ENCODE results near the gene LCE2B.
"Not testable (repeated sequence)": the region's sequence is repeated elsewhere in the genome, so short reads cannot be mapped to it uniquely, and the experiment has no call there.

LCE2B gene

GRCh38 chr1:152666171-152666570, 19.8 kb upstream of the LCE2B start:
- H3K27me3 ChIP-seq (replicated peaks; ENCODE audit: control insufficient read depth, insufficient read depth, low read length, poor library complexity, severe bottlenecking); H3K27ac ChIP-seq (ENCODE audit: insufficient read depth, low read length, poor library complexity, severe bottlenecking); H3K36me3 ChIP-seq (ENCODE audit: control insufficient read depth, insufficient read depth, low read length); H3K4me1 ChIP-seq (ENCODE audit: control insufficient read depth, insufficient read depth, low read length, poor library complexity, severe bottlenecking); H3K9me3 ChIP-seq (ENCODE audit: control insufficient read depth, low read length); H3K4me3 ChIP-seq (ENCODE audit: insufficient read depth, low read depth, low read length, poor library complexity, severe bottlenecking); DNase-seq: not testable (repeated sequence)

GRCh38 chr1:152667648-152668047, 18.3 kb upstream of the LCE2B start:
- H3K4me1 ChIP-seq (ENCODE audit: control insufficient read depth, insufficient read depth, low read length, poor library complexity, severe bottlenecking), result no peaks in the 10 kb centered on the region
- no peak overlapping the region for H3K27ac ChIP-seq (ENCODE audit: insufficient read depth, low read length, poor library complexity, severe bottlenecking)
- no peaks in the 10 kb centered on the region for H3K36me3 ChIP-seq (ENCODE audit: control insufficient read depth, insufficient read depth, low read length)
- H3K9me3 ChIP-seq (ENCODE audit: control insufficient read depth, low read length), result no peaks in the 10 kb centered on the region
- no peak overlapping the region for H3K4me3 ChIP-seq (ENCODE audit: insufficient read depth, low read depth, low read length, poor library complexity, severe bottlenecking)
- no peaks in the 10 kb centered on the region for H3K27me3 ChIP-seq (replicated peaks; ENCODE audit: control insufficient read depth, insufficient read depth, low read length, poor library complexity, severe bottlenecking)
- DNase-seq, result no peak

GRCh38 chr1:152673016-152673415, 12.9 kb upstream of the LCE2B start:
- no peaks in the 10 kb centered on the region for H3K27me3 ChIP-seq (replicated peaks; ENCODE audit: control insufficient read depth, insufficient read depth, low read length, poor library complexity, severe bottlenecking)
- no peak for DNase-seq

GRCh38 chr1:152674983-152675382, 10.9 kb upstream of the LCE2B start, which contains the start of gene LCE2C:
TSS of gene LCE2C (plus strand) at chr1:152675279. CDS start at chr1:152676016, 737 bp downstream.
- H3K4me1 ChIP-seq (ENCODE audit: control insufficient read depth, insufficient read depth, low read length, poor library complexity, severe bottlenecking); H3K4me3 ChIP-seq (ENCODE audit: insufficient read depth, low read depth, low read length, poor library complexity, severe bottlenecking); H3K27ac ChIP-seq (ENCODE audit: insufficient read depth, low read length, poor library complexity, severe bottlenecking); H3K9me3 ChIP-seq (ENCODE audit: control insufficient read depth, low read length); H3K27me3 ChIP-seq (replicated peaks; ENCODE audit: control insufficient read depth, insufficient read depth, low read length, poor library complexity, severe bottlenecking); DNase-seq; H3K36me3 ChIP-seq (ENCODE audit: control insufficient read depth, insufficient read depth, low read length): not testable (repeated sequence)

More at GRCh38 chr1:152673016-152673415, 12.9 kb upstream of the LCE2B start:
- no peak overlapping the region for H3K4me3 ChIP-seq (ENCODE audit: insufficient read depth, low read depth, low read length, poor library complexity, severe bottlenecking)
- no peaks in the 10 kb centered on the region for H3K9me3 ChIP-seq (ENCODE audit: control insufficient read depth, low read length)
- H3K36me3 ChIP-seq (ENCODE audit: control insufficient read depth, insufficient read depth, low read length), result no peaks in the 10 kb centered on the region
- H3K4me1 ChIP-seq (ENCODE audit: control insufficient read depth, insufficient read depth, low read length, poor library complexity, severe bottlenecking), result no peaks in the 10 kb centered on the region
- no peak overlapping the region for H3K27ac ChIP-seq (ENCODE audit: insufficient read depth, low read length, poor library complexity, severe bottlenecking)

- no peaks in the 10 kb centered on the region for H3K4me1 ChIP-seq (ENCODE audit: control insufficient read depth, insufficient read depth, low read length, poor library complexity, severe bottlenecking)
- H3K36me3 ChIP-seq (ENCODE audit: control insufficient read depth, insufficient read depth, low read length), result no peaks in the 10 kb centered on the region
- H3K27ac ChIP-seq (ENCODE audit: insufficient read depth, low read length, poor library complexity, severe bottlenecking), result no peak overlapping the region
- H3K4me3 ChIP-seq (ENCODE audit: insufficient read depth, low read depth, low read length, poor library complexity, severe bottlenecking), result no peak overlapping the region
- H3K27me3 ChIP-seq (replicated peaks; ENCODE audit: control insufficient read depth, insufficient read depth, low read length, poor library complexity, severe bottlenecking), result no peaks in the 10 kb centered on the region
- no peaks in the 10 kb centered on the region for H3K9me3 ChIP-seq (ENCODE audit: control insufficient read depth, low read length)
- DNase-seq, result no peak
Observed at GRCh38 chr1:152679459-152679858, 6.5 kb upstream of the LCE2B start.

- no peaks in the 10 kb centered on the region for H3K4me1 ChIP-seq (ENCODE audit: control insufficient read depth, insufficient read depth, low read length, poor library complexity, severe bottlenecking)
- H3K4me3 ChIP-seq (ENCODE audit: insufficient read depth, low read depth, low read length, poor library complexity, severe bottlenecking), result no peak overlapping the region
- no peaks in the 10 kb centered on the region for H3K36me3 ChIP-seq (ENCODE audit: control insufficient read depth, insufficient read depth, low read length)
- no peak for DNase-seq
- no peaks in the 10 kb centered on the region for H3K27me3 ChIP-seq (replicated peaks; ENCODE audit: control insufficient read depth, insufficient read depth, low read length, poor library complexity, severe bottlenecking)
- H3K27ac ChIP-seq (ENCODE audit: insufficient read depth, low read length, poor library complexity, severe bottlenecking), result no peak overlapping the region
- no peaks in the 10 kb centered on the region for H3K9me3 ChIP-seq (ENCODE audit: control insufficient read depth, low read length)
Observed at GRCh38 chr1:152681616-152682015, 4.3 kb upstream of the LCE2B start.

GRCh38 chr1:152683846-152684245, 2.1 kb upstream of the LCE2B start:
- Histone ChIP-seq H3K9me3 (ENCODE audit: control insufficient read depth, low read length) (no peaks in the 10 kb centered on the region), H3K4me1 (ENCODE audit: control insufficient read depth, insufficient read depth, low read length, poor library complexity, severe bottlenecking) (no peaks in the 10 kb centered on the region), H3K36me3 (ENCODE audit: control insufficient read depth, insufficient read depth, low read length) (no peaks in the 10 kb centered on the region), H3K4me3 (ENCODE audit: insufficient read depth, low read depth, low read length, poor library complexity, severe bottlenecking) (no peak overlapping the region), H3K27ac (ENCODE audit: insufficient read depth, low read length, poor library complexity, severe bottlenecking) (no peak overlapping the region), H3K27me3 (replicated peaks; ENCODE audit: control insufficient read depth, insufficient read depth, low read length, poor library complexity, severe bottlenecking) (no peaks in the 10 kb centered on the region)
- no peak for DNase-seq

- Histone ChIP-seq H3K27ac (ENCODE audit: insufficient read depth, low read length, poor library complexity, severe bottlenecking) (no peak within 1 kb of the TSS), H3K36me3 (ENCODE audit: control insufficient read depth, insufficient read depth, low read length) (no peaks in the 10 kb centered on the region), H3K27me3 (replicated peaks; ENCODE audit: control insufficient read depth, insufficient read depth, low read length, poor library complexity, severe bottlenecking) (no peaks in the 10 kb centered on the region), H3K4me1 (ENCODE audit: control insufficient read depth, insufficient read depth, low read length, poor library complexity, severe bottlenecking) (no peaks in the 10 kb centered on the region), H3K4me3 (ENCODE audit: insufficient read depth, low read depth, low read length, poor library complexity, severe bottlenecking) (no peak within 1 kb of the TSS), H3K9me3 (ENCODE audit: control insufficient read depth, low read length) (no peaks in the 10 kb centered on the region)
- DNase-seq, result no peak
Observed at GRCh38 chr1:152697701-152698600, 12.0 kb downstream of the LCE2B start, which contains the start of gene LCE2A. TSS of gene LCE2A (plus strand) at chr1:152698345. CDS start at chr1:152698902, 557 bp downstream.

GRCh38 chr1:152699746-152700145, 13.8 kb downstream of the LCE2B start:
- H3K9me3 ChIP-seq (ENCODE audit: control insufficient read depth, low read length), result no peaks in the 10 kb centered on the region
- no peak for DNase-seq
- no peaks in the 10 kb centered on the region for H3K27me3 ChIP-seq (replicated peaks; ENCODE audit: control insufficient read depth, insufficient read depth, low read length, poor library complexity, severe bottlenecking)
- no peak overlapping the region for H3K27ac ChIP-seq (ENCODE audit: insufficient read depth, low read length, poor library complexity, severe bottlenecking)
- H3K4me3 ChIP-seq (ENCODE audit: insufficient read depth, low read depth, low read length, poor library complexity, severe bottlenecking), result no peak overlapping the region
- H3K4me1 ChIP-seq (ENCODE audit: control insufficient read depth, insufficient read depth, low read length, poor library complexity, severe bottlenecking), result no peaks in the 10 kb centered on the region
- no peaks in the 10 kb centered on the region for H3K36me3 ChIP-seq (ENCODE audit: control insufficient read depth, insufficient read depth, low read length)

GRCh38 chr1:152707860-152708259, 21.9 kb downstream of the LCE2B start, which contains the start of gene LCE4A:
TSS of gene LCE4A (plus strand) at chr1:152708160. CDS start at chr1:152709076, 916 bp downstream.
- H3K27me3 ChIP-seq (replicated peaks; ENCODE audit: control insufficient read depth, insufficient read depth, low read length, poor library complexity, severe bottlenecking), result no peaks in the 10 kb centered on the region
- no peaks in the 10 kb centered on the region for H3K4me1 ChIP-seq (ENCODE audit: control insufficient read depth, insufficient read depth, low read length, poor library complexity, severe bottlenecking)
- no peak within 1 kb of the TSS for H3K4me3 ChIP-seq (ENCODE audit: insufficient read depth, low read depth, low read length, poor library complexity, severe bottlenecking)
- no peaks in the 10 kb centered on the region for H3K36me3 ChIP-seq (ENCODE audit: control insufficient read depth, insufficient read depth, low read length)
- H3K9me3 ChIP-seq (ENCODE audit: control insufficient read depth, low read length), result no peaks in the 10 kb centered on the region
- no peak within 1 kb of the TSS for H3K27ac ChIP-seq (ENCODE audit: insufficient read depth, low read length, poor library complexity, severe bottlenecking)
- DNase-seq, result no peak
